RWPE1 (cell line): Measurements from ENCODE around the gene CUL9.

Experiments
- CTCF ChIA-PET: fragments of 350-600 bp; sonication (Branson Sonifier 250); formaldehyde crosslinking; extraction: SDS; loops from one replicate; lab custom pipeline; 2021; lab: Yijun Ruan, JAX
- POLR2A ChIA-PET: fragments of 400-600 bp; formaldehyde crosslinking; extraction: SDS; loops from one replicate; lab custom pipeline; 2020; ENCODE audit warnings: antibody characterized with exemption; ENCODE audit not compliant: low non-redundant PET; lab: Yijun Ruan, JAX
- DNase-seq: peaks from one replicate; pipeline ENCODE4 v3.0.0; 2012; ENCODE audit warnings: low spot score
- H3K27ac ChIP-seq: fragments of 450-650 bp; 2 replicates; pipeline ENCODE4 v1.5.1; 2017
- CTCF ChIP-seq: fragments of 450-650 bp; conservative IDR thresholded peaks from 2 replicates; pipeline ENCODE4 v1.5.1; 2017; ENCODE audit warnings: low read depth, mild to moderate bottlenecking

Gene CUL9

GRCh38 chr6:43235841-43236240, 53.8 kb downstream of the CUL9 start:
- ChIA-PET CTCF (interaction anchor here (0.6 kb wide), 1 partner anchor 73 kb away, joined by 5 read pairs; the partner anchor contains the start of gene CRIP3), POLR2A (no interaction called here)
- no peak for DNase-seq
- H3K27ac ChIP-seq: no peak overlapping the region
- no peak for TF ChIP-seq CTCF

GRCh38 chr6:43239054-43239453, 57.1 kb downstream of the CUL9 start:
- ChIA-PET CTCF (interaction anchor here (1.9 kb wide), 1 partner anchor 10 kb away, joined by 13 read pairs; the partner anchor contains the start of gene DNPH1), POLR2A (no interaction called here)
- no peak for TF ChIP-seq CTCF
- H3K27ac ChIP-seq: no peak overlapping the region
- no peak for DNase-seq

GRCh38 chr6:43240950-43241349, 59.0 kb downstream of the CUL9 start:
- POLR2A ChIA-PET: interaction anchor here (0.6 kb wide), 1 partner anchor 26 kb away, joined by 5 read pairs; no protein-coding TSS in a partner anchor
- DNase-seq: no peak
- no peak for TF ChIP-seq CTCF
- no peak overlapping the region for H3K27ac ChIP-seq
- CTCF ChIA-PET: interaction anchor here (0.6 kb wide), 3 partner anchors 12 to 255 kb away, joined by 3 read pairs; partner anchors contain the start of gene DNPH1

GRCh38 chr6:43241446-43241845, 59.5 kb downstream of the CUL9 start:
- TF ChIP-seq CTCF: no peak
- no peak for DNase-seq
- ChIA-PET POLR2A (interaction anchor here (0.6 kb wide), 1 partner anchor 25 kb away, joined by 5 read pairs; no protein-coding TSS in a partner anchor), CTCF (interaction anchor here (1.2 kb wide), 1 partner anchor 13 kb away, joined by 3 read pairs; the partner anchor contains the start of gene DNPH1)
- no peak overlapping the region for H3K27ac ChIP-seq

- DNase-seq: no peak
- no peak within 1 kb of the TSS for H3K27ac ChIP-seq
- TF ChIP-seq CTCF: no peak
- CTCF ChIA-PET: no interaction called here
- POLR2A ChIA-PET: interaction anchor here (0.6 kb wide), 1 partner anchor 73 kb away, joined by 3 read pairs; no protein-coding TSS in a partner anchor
These were observed 61.1 kb downstream of the CUL9 start, which contains the start of gene TTBK1 for GRCh38 chr6:43242908-43243663. TTBK1 (plus strand) TSS chr6:43243481; CDS start chr6:43246661, 3,180 bp downstream.

GRCh38 chr6:43243664-43244321, 61.8 kb downstream of the CUL9 start:
- H3K27ac ChIP-seq: no peak overlapping the region
- TF ChIP-seq CTCF: no peak
- POLR2A ChIA-PET: interaction anchor here (0.6 kb wide), 1 partner anchor 74 kb away, joined by 3 read pairs; no protein-coding TSS in a partner anchor
- CTCF ChIA-PET: no interaction called here
- no peak for DNase-seq
